ENCODE results near the gene GPC6.
A peak's percentile ranks its signal among the peaks of the same experiment; 100 is the strongest.

GPC6 gene

DNA sequence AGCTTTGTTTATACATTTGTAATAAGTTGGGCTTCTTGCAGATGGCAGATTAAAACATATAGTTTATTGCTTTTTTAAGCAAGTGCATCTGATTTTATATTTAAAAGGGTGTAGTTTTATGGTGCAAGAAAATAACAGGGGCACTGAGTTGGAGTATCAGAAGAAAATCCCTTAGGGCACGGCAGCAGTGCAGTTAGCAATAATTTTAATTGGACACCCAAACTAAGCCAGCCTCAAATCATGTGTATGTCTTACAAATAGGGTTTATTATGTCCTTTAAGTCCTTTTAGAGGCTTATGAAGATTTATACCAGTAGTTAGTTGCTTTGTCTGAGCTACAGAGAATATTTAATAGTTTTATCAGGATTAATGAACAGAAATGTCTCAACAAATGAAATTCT is 57.5 kb downstream of the GPC6 start:
- H3K4me3 ChIP-seq (ENCODE audit: low read length), result no peak overlapping the region
- DNase-seq (ENCODE audit: low read depth), result peak; percentile 35
- TF ChIP-seq, protein P1, sequence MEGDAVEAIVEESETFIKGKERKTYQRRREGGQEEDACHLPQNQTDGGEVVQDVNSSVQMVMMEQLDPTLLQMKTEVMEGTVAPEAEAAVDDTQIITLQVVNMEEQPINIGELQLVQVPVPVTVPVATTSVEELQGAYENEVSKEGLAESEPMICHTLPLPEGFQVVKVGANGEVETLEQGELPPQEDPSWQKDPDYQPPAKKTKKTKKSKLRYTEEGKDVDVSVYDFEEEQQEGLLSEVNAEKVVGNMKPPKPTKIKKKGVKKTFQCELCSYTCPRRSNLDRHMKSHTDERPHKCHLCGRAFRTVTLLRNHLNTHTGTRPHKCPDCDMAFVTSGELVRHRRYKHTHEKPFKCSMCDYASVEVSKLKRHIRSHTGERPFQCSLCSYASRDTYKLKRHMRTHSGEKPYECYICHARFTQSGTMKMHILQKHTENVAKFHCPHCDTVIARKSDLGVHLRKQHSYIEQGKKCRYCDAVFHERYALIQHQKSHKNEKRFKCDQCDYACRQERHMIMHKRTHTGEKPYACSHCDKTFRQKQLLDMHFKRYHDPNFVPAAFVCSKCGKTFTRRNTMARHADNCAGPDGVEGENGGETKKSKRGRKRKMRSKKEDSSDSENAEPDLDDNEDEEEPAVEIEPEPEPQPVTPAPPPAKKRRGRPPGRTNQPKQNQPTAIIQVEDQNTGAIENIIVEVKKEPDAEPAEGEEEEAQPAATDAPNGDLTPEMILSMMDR (conservative IDR thresholded peaks at IDR 0.05; ENCODE audit: low read depth, low read length), result no peak

DNA sequence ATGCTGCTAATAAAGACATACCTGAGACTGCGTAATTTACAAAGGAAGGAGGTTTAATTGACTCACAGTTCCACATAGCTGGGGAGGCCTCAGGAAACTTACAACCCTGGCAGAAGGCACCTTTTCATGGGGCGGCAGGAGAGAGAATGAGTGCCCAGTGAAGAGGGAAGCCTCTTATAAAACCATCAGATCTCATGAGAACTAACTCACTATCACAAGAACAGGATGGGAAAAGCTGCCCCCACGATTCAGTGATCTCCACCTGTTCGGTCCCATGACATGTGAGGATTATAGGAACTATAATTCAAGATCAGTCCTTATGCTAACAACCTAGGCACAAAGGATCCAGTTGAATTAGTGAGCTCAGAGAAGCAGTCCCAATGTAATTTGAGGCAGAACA is 59.4 kb downstream of the GPC6 start:
- no peak for DNase-seq (ENCODE audit: low read depth)
- TF ChIP-seq, protein P1 (conservative IDR thresholded peaks at IDR 0.05; ENCODE audit: low read depth, low read length), result no peak
- no peak overlapping the region for H3K4me3 ChIP-seq (ENCODE audit: low read length)

DNA sequence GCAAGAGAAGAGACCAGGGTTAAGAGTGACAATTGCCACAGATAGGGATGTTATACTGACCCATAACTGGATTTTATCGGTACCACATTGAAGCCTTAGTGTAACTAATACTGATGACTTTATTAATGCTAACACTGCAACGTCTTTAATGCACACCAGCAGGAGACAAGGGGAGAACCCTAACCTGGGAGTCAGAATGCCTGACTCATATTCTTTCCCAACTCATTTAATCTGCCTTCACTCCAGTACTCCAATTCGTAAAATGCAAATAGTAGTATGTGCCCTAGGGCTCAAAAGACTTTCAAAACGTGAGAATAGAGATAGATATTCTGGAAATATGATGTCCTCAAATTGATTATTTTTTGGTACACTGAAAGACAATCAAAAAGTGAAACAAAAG is 62.4 kb downstream of the GPC6 start:
- TF ChIP-seq, protein P1 (conservative IDR thresholded peaks at IDR 0.05; ENCODE audit: low read depth, low read length), result no peak
- H3K4me3 ChIP-seq (ENCODE audit: low read length), result no peak overlapping the region
- no peak for DNase-seq (ENCODE audit: low read depth)

DNA sequence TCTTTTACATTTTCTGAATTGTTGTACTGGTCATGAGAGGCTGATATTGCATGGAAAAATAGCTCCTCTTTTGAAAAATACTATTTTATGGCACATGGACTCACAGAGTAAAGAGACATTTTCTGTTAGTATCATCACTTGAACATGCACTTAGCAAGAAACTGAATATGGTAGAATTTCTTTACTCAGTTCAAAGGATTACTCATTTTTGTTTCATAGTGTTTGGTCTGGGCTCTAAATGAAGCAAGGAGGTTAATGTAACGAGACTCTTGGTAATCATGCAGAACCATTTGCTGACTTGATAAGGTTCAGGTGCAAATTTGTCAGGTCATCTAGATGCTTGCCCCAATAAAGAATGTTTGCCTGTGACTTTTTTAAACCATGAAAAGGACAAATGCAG is 63.2 kb downstream of the GPC6 start:
- DNase-seq (ENCODE audit: low read depth), result no peak
- TF ChIP-seq, protein P1 (conservative IDR thresholded peaks at IDR 0.05; ENCODE audit: low read depth, low read length), result no peak
- no peak overlapping the region for H3K4me3 ChIP-seq (ENCODE audit: low read length)

DNA sequence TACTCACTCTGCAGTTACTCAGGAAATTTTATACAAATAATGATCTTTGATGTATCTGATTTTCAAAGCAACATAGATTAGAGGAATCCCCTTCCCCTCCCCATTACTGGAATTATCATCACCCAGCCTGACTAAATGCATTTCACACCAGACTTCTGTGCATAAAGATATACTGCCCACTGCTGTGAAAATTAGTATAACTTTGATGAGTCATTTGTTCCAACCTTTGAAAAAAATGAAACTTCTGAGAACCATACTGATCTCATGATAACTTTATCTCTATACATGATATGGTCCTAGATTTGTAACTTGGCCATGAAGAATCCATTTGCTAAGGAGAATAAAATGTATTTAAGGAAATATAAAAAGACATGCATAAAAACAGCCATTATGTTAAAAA is 63.9 kb downstream of the GPC6 start:
- DNase-seq (ENCODE audit: low read depth), result no peak
- TF ChIP-seq, protein P1 (conservative IDR thresholded peaks at IDR 0.05; ENCODE audit: low read depth, low read length), result peak; percentile 4
- no peak overlapping the region for H3K4me3 ChIP-seq (ENCODE audit: low read length)

DNA sequence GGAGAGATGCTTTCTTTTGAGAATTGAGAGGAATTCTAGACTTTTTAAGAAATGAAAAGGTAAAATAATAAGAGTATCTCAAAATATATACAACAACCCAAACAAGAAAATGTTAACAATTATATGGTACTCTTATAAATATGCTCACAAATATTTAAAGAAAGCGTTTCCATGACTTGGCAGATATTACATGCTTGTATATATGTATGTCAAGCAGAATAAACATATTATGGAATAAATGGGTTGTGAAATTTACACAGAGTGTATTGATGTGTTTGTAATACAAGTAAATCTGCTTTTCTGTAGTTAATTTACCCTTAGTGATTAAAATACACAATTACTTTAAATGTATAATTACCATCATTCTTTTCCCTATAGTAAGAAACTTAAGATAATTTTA is 65.8 kb downstream of the GPC6 start:
- no peak for DNase-seq (ENCODE audit: low read depth)
- no peak overlapping the region for H3K4me3 ChIP-seq (ENCODE audit: low read length)
- TF ChIP-seq, protein P1 (conservative IDR thresholded peaks at IDR 0.05; ENCODE audit: low read depth, low read length), result no peak

DNA sequence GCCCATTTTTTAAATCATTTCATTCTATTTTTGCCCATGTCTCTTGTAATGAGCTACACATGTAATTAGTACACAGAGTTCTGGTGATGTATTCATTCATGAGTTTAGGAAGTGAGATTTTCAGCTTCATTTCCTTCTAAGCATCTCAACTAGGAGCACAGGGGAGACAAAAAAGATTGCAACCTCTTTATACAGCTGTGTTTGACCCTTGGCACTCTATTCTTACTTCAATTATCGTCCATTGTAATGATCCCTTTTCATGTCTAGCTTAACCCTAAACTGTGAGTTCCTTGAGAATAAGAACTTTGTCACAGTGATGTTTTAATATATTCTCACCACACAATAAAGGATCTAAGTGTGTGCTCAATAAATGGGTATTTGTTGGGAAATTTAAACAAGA is 67.1 kb downstream of the GPC6 start:
- TF ChIP-seq, protein P1 (conservative IDR thresholded peaks at IDR 0.05; ENCODE audit: low read depth, low read length), result no peak
- no peak for DNase-seq (ENCODE audit: low read depth)
- H3K4me3 ChIP-seq (ENCODE audit: low read length), result no peak overlapping the region
